Left kidney (tissue), 8 donors: ENCODE results near the gene PRMT5. TPM values are rescaled to one million over a fixed set of nuclear protein-coding genes. Genes with fewer than 3 reads are reported as not detected.
"Not testable (repeated sequence)": the region's sequence is repeated elsewhere in the genome, so short reads cannot be mapped to it uniquely, and the experiment has no call there.

ENCODE experiments used
- DNase-seq: peaks from one replicate; pipeline ENCODE4 v3.0.0-alpha.2; 2013
- long read RNA-seq, 8 donors: transcript quantifications; one replicate each; lab custom pipeline, GENCODE V29; 2026
- polyA plus RNA-seq: library from polyadenylated mRNA; unstranded; fragments of 120-200 nt; gene quantifications from one replicate; pipeline ENCODE4 v1.2.1, GENCODE V29; 2013; ENCODE audit not compliant: insufficient read length

Gene PRMT5
- 185 TPM for polyA plus RNA-seq
- long read RNA-seq, donor 1, transcript PRMT5-202 (17 exons, 2,531 nt), result major isoform, 12 of 12 reads
- long read RNA-seq, donor 1, partial matches to known transcripts, result 0 of 12 reads
- long read RNA-seq, donor 1, other reads (novel, unspliced or antisense), result 0 of 12 reads
- long read RNA-seq, donor 2, transcript PRMT5-202 (17 exons, 2,531 nt), result major isoform, 12 of 20 reads
- long read RNA-seq, donor 2, partial matches to known transcripts, result 5 of 20 reads
- long read RNA-seq, donor 2, other reads (novel, unspliced or antisense), result 0 of 20 reads
- long read RNA-seq, donor 3, transcript PRMT5-202 (17 exons, 2,531 nt), result major isoform, 6 of 16 reads
- long read RNA-seq, donor 3, partial matches to known transcripts, result 8 of 16 reads
- long read RNA-seq, donor 3, other reads (novel, unspliced or antisense), result 0 of 16 reads
- long read RNA-seq, donor 4, result 0 reads
- long read RNA-seq, donor 5, transcript PRMT5-202 (17 exons, 2,531 nt), result major isoform, 13 of 43 reads
- long read RNA-seq, donor 5, partial matches to known transcripts, result 26 of 43 reads
- long read RNA-seq, donor 5, other reads (novel, unspliced or antisense), result 0 of 43 reads
- long read RNA-seq, donor 6, transcript PRMT5-202 (17 exons, 2,531 nt), result major isoform, 12 of 21 reads
- long read RNA-seq, donor 6, partial matches to known transcripts, result 5 of 21 reads
- long read RNA-seq, donor 6, other reads (novel, unspliced or antisense), result 0 of 21 reads
- long read RNA-seq, donor 7, transcript PRMT5-202 (17 exons, 2,531 nt), result major isoform, 14 of 15 reads
- long read RNA-seq, donor 7, partial matches to known transcripts, result 0 of 15 reads
- long read RNA-seq, donor 7, other reads (novel, unspliced or antisense), result 0 of 15 reads
- long read RNA-seq, donor 8, transcript PRMT5-202 (17 exons, 2,531 nt), result major isoform, 7 of 8 reads
- long read RNA-seq, donor 8, partial matches to known transcripts, result 0 of 8 reads
- long read RNA-seq, donor 8, other reads (novel, unspliced or antisense), result 0 of 8 reads

DNA sequence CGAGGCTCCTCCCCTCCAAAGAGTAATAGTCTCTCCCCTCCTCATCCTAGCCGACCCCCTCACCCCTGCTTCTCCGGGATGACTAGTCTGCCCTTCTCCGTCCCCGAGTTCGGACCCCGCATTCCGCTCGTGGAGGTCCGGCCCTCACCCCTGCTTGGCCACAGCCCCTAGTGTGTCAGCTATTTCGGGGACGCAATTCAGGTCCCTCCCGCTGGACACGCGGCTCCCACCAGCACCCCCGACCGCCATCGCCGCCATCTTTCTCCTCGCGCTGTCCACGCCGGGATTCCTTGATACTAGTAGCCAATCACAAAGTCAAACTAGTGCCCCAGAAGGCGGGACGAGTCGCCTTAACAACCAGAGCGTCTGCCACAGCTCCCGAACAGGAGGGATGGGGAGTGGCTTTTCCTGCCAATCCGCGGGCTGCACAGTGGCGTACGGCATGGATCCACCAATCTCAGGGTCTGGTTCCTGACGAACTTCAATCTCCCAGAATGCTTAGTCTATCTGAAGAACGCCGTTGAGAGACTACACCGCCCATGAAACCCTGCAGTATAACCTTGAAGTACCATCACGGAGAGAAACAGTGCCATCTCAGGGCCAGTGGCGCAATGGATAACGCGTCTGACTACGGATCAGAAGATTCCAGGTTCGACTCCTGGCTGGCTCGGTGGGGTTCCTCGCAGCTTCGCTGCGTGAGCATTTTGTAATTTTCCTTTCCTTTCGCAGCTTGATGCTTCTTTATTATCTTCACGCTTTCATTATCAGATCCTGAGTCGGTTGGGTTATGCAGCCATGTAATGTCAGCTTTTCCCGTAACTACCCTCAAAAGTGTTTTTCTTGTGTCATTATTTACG is at the start of gene PRMT5:
Gene PRMT5 (minus strand): TSS at position 273 of the 857 bp plus-strand sequence. CDS start 15 bp downstream, at position 258.
- peak; percentile 99 for DNase-seq

DNA sequence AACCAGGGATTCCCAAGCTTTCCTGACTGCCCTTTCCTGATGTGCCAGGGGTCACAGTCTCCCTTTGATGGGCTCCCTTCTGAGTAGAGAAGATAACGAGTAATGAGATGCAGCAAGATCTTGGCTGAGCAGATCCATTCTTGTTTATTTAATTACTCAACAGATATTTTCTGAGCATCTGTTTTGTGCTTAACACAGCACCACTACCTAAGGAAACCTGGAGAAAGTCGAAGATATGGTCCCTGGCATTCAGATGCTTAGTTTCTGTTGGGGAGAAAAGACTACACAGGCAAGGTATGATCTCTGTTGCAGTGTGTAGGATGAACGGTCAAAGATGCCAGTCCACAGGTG is 49.3 kb upstream of the PRMT5 start:
- no peak for DNase-seq

DNA sequence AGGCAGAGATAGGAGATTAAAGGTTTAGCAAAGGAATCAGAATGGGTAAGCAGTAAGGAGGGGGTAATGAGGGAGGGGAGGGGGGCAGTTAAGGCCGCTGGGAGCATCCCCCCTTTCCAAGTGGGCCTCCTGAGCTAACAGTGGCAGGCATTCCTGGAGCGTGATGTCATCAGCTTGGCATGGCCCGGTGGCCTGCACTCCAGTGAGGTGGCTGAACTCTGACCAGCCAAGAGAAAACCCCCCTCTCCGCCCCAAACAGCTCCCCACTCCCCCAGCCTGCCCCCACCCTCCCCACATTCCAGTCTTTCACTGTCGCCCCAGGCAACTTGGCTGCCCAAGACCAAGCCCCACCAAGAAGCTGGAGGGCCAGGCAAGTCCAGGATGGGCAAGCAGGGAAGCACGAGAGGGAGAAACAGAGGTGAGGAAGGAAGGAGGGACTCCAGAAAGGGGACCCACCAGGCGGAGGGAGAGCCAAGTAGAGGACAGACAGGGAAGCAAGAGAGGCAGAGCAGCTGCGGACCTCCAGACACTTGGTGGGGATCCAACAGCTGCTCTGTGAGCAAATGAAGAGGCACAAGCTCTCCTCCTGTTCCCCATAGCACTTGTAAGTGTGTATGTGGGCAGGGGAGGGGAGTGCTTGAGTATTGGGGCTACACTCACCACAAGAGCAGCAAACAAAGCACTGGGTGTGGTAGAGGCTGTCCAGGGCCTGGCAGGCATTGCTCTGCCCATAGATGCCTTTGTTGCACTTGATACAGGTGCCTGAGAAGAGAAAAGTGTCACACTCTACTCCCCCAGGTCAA is 48.7 kb upstream of the PRMT5 start:
- peak; percentile 79 for DNase-seq

DNA sequence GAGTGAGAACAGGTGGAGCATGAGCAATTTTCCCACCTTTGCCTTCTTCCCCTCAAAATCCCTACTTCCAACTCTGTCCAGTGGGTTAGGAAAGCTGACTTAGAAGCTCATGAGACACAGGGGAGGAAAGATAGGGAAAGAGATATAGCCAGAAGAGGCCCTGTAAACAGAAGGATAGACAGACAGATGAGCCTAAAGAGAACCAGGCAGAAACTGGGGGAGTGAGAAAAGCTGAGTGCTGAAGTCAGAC is 48.2 kb upstream of the PRMT5 start:
- no peak for DNase-seq

DNA sequence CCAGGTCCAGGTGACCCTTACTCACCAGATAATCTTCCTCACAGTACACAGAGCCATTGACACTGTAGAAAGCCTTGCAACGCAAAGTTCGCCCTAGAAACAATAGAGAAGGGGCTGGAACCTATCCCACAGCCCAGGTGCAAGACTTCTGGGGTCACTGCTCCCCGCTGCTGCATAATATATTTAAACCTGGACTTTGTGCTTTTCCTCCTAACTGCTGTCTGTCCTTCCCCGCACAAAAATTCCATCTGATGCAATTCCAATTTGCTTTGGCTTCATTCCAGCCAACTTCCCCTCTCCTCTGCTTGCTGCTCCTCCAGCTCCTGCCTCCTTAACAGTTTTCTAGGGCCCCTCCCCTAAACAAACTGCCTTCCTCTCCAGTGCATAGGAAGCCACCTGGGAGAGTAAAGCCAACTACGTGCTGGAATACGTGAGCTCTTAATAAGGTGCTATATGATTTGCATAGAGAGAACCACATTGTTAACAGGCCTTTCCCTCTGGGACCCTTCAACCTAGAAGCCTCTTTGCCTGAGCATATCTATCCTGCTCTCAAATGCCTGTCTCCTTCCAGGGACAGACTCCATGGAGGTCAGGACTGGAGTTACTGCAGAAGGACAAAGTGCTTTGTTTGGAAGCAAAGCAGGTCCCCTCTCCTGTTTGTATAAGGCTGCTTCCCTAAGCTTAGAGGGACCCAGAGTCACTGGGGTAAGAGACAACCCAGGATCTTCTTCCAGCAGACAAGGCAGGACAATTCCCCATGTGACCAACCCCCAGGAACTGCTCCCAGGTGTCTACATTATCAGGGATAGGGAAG is 47.7 kb upstream of the PRMT5 start:
- peak; percentile 33 for DNase-seq

DNA sequence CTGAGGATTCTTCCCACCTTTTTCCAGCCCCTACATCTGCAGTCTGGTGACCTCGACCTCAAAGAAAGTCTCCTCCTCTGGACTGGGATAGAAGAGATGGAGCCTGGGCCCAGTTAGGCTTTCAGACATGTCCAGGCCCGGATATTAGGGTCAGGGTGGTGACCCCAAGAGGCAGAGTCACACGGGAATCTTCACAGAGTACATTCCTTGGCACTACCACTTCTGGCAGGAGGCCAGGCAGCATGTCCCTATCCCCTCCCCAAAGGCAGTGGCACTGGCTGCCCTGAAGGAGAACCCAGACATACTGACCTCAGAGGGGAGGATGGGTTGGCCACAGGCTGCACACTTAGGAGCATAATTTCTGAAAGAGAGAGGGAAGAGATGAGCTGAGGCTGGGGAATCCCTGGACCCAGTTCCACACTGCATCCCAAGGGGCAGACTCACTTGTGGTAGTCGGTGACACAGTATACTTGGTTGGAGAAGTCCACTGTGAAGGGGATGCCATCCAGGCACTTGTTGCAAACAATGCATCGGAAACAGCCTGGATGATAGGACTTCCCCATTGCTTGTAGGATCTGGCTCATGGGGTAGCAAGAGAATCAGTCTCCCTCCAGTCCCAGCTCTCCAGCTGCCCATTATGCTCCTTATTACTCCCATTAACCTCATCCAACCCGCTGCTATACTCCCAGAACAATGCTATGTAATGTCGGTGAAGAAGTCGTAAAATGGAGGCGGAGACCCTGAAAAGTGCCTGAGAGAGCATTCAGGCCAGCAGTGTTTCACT is 45.5 kb upstream of the PRMT5 start:
- DNase-seq, result no peak

DNA sequence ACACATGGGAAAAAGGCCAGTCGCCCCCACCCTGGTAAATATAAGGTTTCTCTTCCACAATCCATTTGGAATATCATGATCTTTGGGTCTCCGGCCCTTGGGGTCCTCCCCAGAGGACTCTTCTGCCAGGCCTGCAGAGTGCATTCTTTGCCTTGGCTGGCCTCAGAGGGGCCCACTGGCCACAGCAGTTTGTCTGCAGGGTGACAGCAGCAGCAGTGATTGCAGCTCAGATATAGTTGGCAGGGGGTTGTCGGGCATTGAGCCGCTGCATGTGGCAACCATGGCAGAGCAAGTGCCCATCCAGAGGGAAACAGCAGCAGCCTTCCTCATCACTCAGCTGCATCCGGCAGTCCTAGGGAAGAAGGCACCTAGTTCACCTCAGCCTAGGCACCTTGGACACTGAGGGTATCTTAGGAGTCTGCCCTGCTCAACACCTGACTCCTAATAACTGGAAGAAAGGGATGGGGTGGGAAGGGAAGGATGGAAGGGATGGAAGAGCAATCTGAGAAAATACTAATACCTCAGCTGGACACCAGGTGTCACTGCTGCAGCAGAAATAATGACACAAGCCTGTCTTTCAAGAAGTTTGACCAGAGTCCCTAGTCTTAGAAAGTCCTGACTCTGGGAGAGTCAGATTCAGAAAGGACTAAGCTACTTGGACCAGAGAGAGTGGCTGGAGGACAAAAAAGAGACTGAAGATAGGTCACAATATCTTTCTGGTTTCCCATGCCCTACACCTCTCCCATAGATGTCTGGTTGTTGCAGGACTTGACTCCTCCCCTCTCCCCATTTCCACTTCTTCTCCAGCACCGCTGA is 44.2 kb upstream of the PRMT5 start:
- DNase-seq, result peak; percentile 64

DNA sequence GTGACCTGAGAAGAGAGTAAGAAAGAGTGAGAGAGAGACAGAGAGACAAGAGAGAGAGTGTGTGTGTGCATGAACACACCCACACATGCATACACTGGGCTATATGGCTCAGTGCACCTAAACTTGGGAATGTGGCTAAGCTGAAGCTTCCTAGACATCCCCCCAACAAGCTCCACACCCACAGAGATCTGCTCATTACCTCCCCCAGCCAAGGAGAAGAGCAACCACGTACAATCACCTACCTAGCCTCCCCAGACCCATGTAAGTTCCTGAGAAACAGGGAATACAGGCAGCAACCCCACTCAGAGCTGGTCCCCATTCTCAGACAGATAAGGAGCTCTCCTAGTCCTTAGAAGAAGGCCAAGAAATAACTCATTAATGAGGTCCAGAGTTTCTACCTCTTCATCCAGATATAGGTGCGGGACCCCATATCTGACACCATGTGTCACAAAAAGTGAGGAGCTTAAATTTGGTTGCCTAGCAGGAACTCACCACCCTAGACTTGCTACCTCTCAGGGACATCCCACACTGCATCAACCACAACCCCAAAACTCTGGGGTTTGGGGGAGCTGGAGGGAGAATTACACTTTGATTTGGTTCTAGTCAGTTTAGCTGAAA is 43.2 kb upstream of the PRMT5 start:
- no peak for DNase-seq

DNA sequence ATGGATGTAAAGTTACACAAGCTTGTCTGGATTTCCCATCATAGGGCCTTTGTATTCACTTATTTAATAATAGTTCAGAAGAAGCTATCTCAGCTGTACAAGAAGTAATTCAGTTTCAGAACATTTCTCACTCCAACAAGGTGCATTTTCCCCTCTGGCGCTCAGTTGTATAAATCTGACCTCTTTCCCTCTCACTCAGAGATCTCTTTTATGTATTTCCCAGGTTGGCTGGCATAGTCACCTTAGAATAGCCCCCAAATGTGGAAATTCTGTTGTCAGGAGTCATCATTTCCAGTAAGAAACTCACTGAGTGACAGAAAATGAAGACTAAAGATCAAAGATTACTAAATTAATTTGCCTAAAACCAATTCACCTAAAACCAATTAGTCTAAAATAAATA is 42.0 kb upstream of the PRMT5 start:
- DNase-seq, result no peak

DNA sequence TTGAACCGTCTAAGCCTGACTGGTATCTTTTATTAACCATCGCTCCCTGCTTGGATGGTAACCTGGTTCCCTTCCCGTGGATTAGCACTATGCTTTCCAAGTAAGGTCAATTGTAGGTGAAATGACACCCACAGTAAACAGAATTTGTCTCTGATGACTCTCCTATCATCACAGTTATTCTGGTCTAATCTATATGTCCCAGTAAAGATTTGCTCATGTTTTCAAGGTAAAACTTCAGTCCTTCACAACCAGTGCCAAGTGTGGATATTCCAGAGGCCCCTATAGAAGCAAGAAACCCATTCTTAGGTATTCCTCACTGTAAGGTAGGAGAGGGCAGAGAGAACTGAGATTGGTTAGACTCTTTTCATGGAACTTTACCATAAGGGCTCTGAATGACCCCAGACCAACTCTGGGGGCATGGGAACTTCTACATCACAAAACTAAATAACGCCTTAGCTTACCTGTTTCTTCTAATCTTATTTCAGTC is 37.6 kb upstream of the PRMT5 start:
- no peak for DNase-seq

DNA sequence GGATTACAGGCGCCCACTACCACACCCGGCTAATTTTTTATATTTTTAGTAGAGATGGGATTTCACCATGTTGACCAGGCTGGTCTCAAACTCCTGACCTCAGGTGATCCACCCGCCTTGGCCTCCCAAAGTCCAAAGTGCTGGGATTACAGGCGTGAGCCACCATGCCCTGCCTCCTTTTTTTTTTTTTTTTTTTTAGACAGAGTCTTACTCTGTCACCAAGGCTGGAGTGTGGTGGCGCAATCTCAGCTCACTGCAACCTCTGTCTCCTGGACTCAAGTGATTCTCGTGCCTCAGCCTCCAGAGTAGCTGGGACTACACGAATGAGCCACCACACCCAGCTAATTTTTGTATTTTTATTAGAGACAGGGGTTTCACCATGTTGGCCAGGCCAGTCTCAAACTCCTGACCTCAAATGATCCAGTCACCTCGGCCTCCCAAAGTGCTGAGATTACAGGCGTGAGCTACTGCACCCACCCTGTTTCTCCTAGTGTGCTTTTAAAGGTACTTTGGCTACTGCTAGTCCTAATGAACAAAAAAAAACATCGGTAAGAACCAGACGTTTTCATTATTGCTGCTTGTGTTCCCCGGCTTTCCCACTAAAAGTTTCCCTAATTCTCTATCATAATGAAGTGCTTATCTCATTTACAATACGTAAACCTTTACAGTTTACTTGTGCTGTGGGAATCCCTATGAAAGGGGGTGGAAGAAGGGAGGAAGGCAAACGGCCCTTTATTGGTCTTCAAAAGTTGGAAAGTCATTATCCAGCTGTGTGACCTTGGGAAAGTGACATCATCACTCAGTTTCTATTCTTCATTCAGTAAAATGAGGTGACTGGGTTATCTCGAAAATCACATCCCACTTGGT is 37.0 kb upstream of the PRMT5 start:
- DNase-seq, result not testable (repeated sequence)

DNA sequence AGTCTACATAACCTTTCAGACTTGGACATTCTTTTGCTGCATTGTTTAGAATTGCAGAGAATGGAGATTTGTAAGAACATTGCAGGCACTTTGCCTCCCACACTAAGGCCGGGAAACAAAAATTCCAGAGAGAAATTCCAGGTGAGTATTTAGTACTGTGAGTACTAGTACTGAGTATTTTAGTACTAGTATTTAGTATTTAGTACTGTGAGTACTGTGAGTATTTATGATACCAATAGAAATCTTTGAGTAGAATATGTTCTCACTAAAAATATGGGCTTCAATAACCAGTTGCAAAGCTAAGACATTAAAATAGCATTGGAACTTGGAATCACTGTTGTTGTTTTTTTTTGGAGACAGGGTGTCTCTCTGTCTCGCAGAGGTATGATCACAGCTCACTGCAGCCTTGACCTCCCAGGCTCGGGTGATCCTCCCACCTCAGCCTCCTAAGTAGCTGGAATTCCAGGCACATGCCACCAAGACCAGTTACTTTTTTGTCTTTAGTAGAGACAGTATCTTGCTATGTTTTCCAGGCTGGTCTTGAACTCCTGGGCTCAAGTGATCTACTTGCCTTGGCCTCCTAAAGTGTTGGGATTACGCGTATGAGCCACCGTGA is 33.0 kb upstream of the PRMT5 start:
- no peak for DNase-seq

DNA sequence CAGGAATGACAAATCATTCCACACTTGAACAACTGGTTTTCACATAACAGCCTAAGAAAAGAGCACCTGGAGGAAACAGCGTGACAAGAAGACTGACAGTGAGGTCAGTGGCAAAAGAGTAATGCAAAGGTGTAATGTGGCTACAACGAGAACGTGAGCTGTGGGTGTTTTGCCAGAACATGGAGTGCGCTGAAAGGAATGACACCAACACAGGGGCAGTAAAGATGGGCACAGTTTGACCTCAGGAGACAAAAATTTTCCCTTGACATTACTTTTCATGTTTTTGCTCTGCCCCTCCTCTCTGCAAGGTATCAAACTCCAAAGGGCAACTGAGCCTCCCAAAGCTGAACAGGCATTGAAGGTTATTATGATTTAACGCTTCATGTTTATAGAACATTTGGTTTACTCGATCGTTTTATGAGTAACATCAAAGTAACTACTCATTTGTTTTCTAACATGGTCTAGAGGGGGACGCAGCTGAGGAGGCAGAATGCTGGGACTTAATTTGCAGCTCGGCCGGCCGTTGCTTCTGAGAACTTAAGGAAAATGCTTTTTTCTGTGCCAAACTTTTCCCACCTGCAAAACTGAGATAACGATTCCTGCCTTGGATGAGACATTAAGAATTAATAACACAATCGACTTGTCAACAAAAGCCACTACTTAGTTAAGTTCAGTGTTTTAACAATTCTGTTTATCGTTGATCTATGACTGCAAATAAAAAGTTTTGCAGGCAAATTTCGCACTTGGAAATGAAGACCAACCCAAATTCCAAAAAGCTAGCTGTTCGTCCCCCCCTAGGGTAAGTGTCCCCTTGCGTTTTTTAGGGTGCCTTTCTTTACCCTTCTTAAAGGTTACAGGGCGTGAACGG is 26.8 kb upstream of the PRMT5 start:
- no peak for DNase-seq

DNA sequence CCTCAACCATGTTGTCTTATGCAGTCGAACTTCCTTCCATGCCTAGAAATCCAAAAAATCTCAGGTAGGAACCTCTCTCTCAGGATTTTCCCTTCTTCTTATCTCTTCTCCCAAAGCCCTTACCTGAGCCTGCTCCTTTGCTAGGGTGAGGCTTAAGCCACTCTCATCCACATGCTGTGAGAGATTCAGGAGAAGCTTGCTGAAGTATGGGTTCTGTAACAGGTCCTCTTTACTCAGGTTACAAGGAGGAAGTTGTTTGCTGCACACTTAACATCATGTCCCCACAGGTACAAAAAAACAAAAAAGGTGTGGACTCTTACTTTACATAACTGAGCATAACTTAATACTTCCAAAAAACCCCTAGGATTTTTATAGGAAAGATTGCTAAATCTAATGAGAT is 23.2 kb upstream of the PRMT5 start:
- no peak for DNase-seq

DNA sequence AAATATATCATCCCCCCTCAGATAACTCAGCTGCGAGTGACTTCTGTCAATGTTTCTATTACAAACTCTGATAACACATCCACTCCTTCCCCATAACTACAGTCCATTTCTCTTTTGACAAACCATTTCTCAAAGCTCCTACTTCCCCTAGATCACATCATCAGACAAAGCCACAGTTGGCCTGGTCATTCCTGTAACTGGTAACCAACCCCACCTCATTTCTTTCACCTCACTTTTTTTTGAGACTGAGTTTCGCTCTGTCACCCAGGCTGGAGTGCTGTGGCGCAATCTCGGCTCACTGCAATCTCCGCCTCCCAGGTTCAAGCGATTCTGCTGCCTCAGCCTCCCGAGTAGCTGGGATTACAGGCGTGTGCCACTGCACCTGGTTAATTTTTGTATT is 22.6 kb upstream of the PRMT5 start:
- DNase-seq, result not testable (repeated sequence)

DNA sequence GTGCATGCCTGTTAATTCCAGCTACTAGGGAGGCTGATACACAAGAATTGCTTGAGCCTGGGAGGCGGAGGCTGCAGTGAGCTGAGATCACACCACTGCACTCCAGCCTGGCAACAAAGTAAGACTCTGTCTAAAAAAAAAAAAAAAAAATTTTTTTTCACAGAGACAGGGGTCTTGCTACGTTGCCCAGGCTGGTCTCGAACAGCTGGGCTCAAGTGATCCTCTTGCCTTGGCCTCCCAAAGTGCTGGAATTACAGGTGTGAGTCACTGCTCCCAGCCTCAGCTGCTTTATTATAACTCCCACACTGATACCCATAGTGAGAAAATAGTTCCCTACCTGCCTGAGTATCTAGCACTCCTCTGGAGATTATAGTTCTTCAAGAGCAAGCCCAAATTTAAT is 16.5 kb upstream of the PRMT5 start:
- DNase-seq, result no peak
